A549 (cell line): Measurements from ENCODE around the gene PLEKHA6. TPM values are rescaled to one million over a fixed set of nuclear protein-coding genes. Genes with fewer than 3 reads are reported as not detected.

Source experiments
- ATAC-seq, 2 experiments: fragments of 200-7000 bp in 1 of 2; fragments of >200 bp in 1 of 2; cut with Nextera tagmentation in 1 of 2; cut with Tn5 transposase in 1 of 2; 3 replicates each; pipeline versions ENCODE4 v1.8.0 to v1.9.1; 2018 to 2020; ENCODE audit warnings: mild to moderate bottlenecking in 1 of 2, moderate library complexity in 1 of 2
- CTCF ChIA-PET: fragments of 300-600 bp; sonication (Branson Sonifier 250); formaldehyde crosslinking; extraction: SDS; loops from one replicate; lab custom pipeline; 2021; ENCODE audit warnings: antibody characterized with exemption, inconsistent platforms; lab: Yijun Ruan, JAX
- POLR2A ChIA-PET: fragments of 350-600 bp; formaldehyde crosslinking; extraction: SDS; loops from one replicate; lab custom pipeline; 2021; ENCODE audit warnings: antibody characterized with exemption, inconsistent platforms; lab: Yijun Ruan, JAX
- DNase-seq, 2 experiments: peaks; one replicate each; pipeline versions ENCODE4 v3.0.0 to v3.0.0-alpha.2; 2011 to 2016; ENCODE audit warnings: low read depth in 1 of 2, low spot score in 1 of 2
- FAIRE-seq: peaks from 2 replicates; lab custom pipeline; 2011; peaks lifted over from hg19 to GRCh38; lab: Jason Lieb, UNC
- H3K27ac ChIP-seq, 2 experiments: fragments of >200 bp; sonication (Bioruptor Twin); formaldehyde crosslinking; 3 replicates each; pipeline ENCODE4 v1.5.1; 2016 to 2017
- H3K4me1 ChIP-seq: fragments of >200 bp; sonication (Bioruptor Twin); formaldehyde crosslinking; 3 replicates; pipeline ENCODE4 v1.6.1; 2016
- H3K4me2 ChIP-seq: fragments of >200 bp; sonication (Bioruptor Twin); formaldehyde crosslinking; 3 replicates; pipeline ENCODE4 v1.6.1; 2016
- H3K4me3 ChIP-seq: fragments of >200 bp; sonication (Bioruptor Twin); formaldehyde crosslinking; 3 replicates; pipeline ENCODE4 v1.5.1; 2016
- H3K9me3 ChIP-seq: fragments of >200 bp; sonication (Bioruptor Twin); formaldehyde crosslinking; 3 replicates; pipeline ENCODE4 v1.6.1; 2016
- CHD2 ChIP-seq: fragments of 150-350 bp; IDR thresholded peaks from 2 replicates; pipeline ENCODE4 v1.6.1; 2014; ENCODE audit warnings: low read length; ENCODE audit not compliant: partially characterized antibody
- CHD4 ChIP-seq: fragments of 200-600 bp; sonication (generic); IDR thresholded peaks from 2 replicates; pipeline ENCODE4 v1.6.1; 2016; ENCODE audit warnings: antibody characterized with exemption, mild to moderate bottlenecking, borderline replicate concordance
- EHMT2 ChIP-seq: fragments of 200-600 bp; sonication (generic); IDR thresholded peaks from 2 replicates; pipeline ENCODE4 v1.6.1; 2016; ENCODE audit warnings: antibody characterized with exemption, low read depth, mild to moderate bottlenecking, moderate library complexity
- HOXB13 ChIP-seq: fragments of 250-450 bp; sonication (Bioruptor Pico); IDR thresholded peaks from 2 replicates; pipeline ENCODE4 v1.5.0; 2020; ENCODE audit warnings: low read depth, mild to moderate bottlenecking, moderate library complexity
- JUNB ChIP-seq: fragments of >200 bp; sonication (Bioruptor Twin); formaldehyde crosslinking; IDR thresholded peaks from 2 replicates; pipeline ENCODE4 v1.6.1; 2016
- KDM1A ChIP-seq: fragments of 200-600 bp; sonication (generic); IDR thresholded peaks from 2 replicates; pipeline ENCODE4 v1.6.1; 2016; ENCODE audit warnings: low read depth, mild to moderate bottlenecking
- MYC ChIP-seq: IDR thresholded peaks from 2 replicates; pipeline ENCODE4 v1.6.1; 2012; ENCODE audit warnings: mild to moderate bottlenecking, inconsistent platforms, low read length, improper control_type of control experiment, borderline replicate concordance
- NFE2L2 ChIP-seq: fragments of 150-350 bp; conservative IDR thresholded peaks from 2 replicates; pipeline ENCODE4 v1.6.1; 2014; ENCODE audit warnings: low read length
- NPAS2 ChIP-seq: fragments of 250-450 bp; sonication (Bioruptor Pico); IDR thresholded peaks from 2 replicates; pipeline ENCODE4 v1.8.0; 2022; ENCODE audit warnings: mild to moderate bottlenecking, moderate library complexity, borderline replicate concordance
- POLR2A ChIP-seq: IDR thresholded peaks from 2 replicates; pipeline ENCODE4 v1.6.1; 2012; ENCODE audit warnings: mild to moderate bottlenecking, low read length
- POLR2AphosphoS2 ChIP-seq: conservative IDR thresholded peaks from 2 replicates; pipeline ENCODE4 v1.6.1; 2012; ENCODE audit warnings: low read length, improper control_type of control experiment, inconsistent platforms
- RAD21 ChIP-seq, 2 experiments: fragments of >200 bp in 1 of 2; sonication (Bioruptor Twin) in 1 of 2; formaldehyde crosslinking in 1 of 2; IDR thresholded peaks in 1 of 2; conservative IDR thresholded peaks in 1 of 2; 2 replicates in 1 of 2; 3 replicates in 1 of 2; pipeline ENCODE4 v1.6.1; 2012 to 2018; ENCODE audit warnings: inconsistent platforms in 1 of 2
- RFX5 ChIP-seq: fragments of 450-650 bp; IDR thresholded peaks from 2 replicates; pipeline ENCODE4 v1.7.1; 2014; ENCODE audit warnings: antibody characterized with exemption, mild to moderate bottlenecking, moderate library complexity
- SREBF2 ChIP-seq: fragments of 450-650 bp; IDR thresholded peaks from 2 replicates; pipeline ENCODE4 v1.6.1; 2014; ENCODE audit warnings: mild to moderate bottlenecking, moderate library complexity
- TFCP2L1 ChIP-seq: fragments of 250-450 bp; sonication (Bioruptor Pico); IDR thresholded peaks from 2 replicates; pipeline ENCODE4 v1.5.0; 2021; ENCODE audit warnings: mild to moderate bottlenecking
- TP53 ChIP-seq: fragments of 250-450 bp; sonication (Bioruptor Pico); IDR thresholded peaks from 2 replicates; pipeline ENCODE4 v1.5.0; 2021; ENCODE audit warnings: mild to moderate bottlenecking, moderate library complexity
- ZFP36 ChIP-seq: fragments of 450-650 bp; IDR thresholded peaks from 2 replicates; pipeline ENCODE4 v1.6.1; 2014; ENCODE audit warnings: borderline replicate concordance; ENCODE audit not compliant: partially characterized antibody
- ZNF302 ChIP-seq: fragments of 250-450 bp; sonication (Bioruptor Pico); IDR thresholded peaks from 2 replicates; pipeline ENCODE4 v1.9.0; 2021; ENCODE audit warnings: inconsistent platforms, mild to moderate bottlenecking, moderate library complexity
- WGBS: methylation state at CpG from one replicate; pipeline ENCODE4 v1.1.6; 2017; ENCODE audit errors: missing lambda C conversion rate; 5-methylcytosine and 5-hydroxymethylcytosine counted together
- polyA plus RNA-seq, 4 experiments: library from polyadenylated mRNA; depleted of rRNA in 3 of 4; stranded (reverse); fragments of >200 nt; fragmentation: RNase III in 1 of 4; extraction: RNeasy Plus Mini Kit Qiagen cat#74134 plus additional on column Dnase treatment in 1 of 4; gene quantifications; 2 replicates in 3 of 4; 3 replicates in 1 of 4; pipeline ENCODE4 v1.2.3, GENCODE V29; 2011 to 2017
- TF ChIP-seq, protein P1 (sequence below): fragments of >200 bp; sonication (Bioruptor Twin); formaldehyde crosslinking; IDR thresholded peaks from 2 replicates; pipeline ENCODE4 v1.6.1; 2016
- TF ChIP-seq, protein P2 (sequence below): IDR thresholded peaks from 2 replicates; pipeline ENCODE4 v1.6.1; 2012
- TF ChIP-seq, protein P3 (sequence below): fragments of 200-600 bp; sonication (generic); IDR thresholded peaks from 2 replicates; pipeline ENCODE4 v1.6.1; 2016; ENCODE audit warnings: antibody characterized with exemption, mild to moderate bottlenecking, moderate library complexity
- TF ChIP-seq, protein P4 (sequence below): fragments of 150-350 bp; IDR thresholded peaks from 2 replicates; pipeline ENCODE4 v1.6.1; 2014; ENCODE audit warnings: low read depth, mild to moderate bottlenecking, low read length

Gene PLEKHA6
- polyA plus RNA-seq, 2 of the 4 experiments (the other 2 are of a cell fraction), result 13.0 to 26.2 TPM

DNA sequence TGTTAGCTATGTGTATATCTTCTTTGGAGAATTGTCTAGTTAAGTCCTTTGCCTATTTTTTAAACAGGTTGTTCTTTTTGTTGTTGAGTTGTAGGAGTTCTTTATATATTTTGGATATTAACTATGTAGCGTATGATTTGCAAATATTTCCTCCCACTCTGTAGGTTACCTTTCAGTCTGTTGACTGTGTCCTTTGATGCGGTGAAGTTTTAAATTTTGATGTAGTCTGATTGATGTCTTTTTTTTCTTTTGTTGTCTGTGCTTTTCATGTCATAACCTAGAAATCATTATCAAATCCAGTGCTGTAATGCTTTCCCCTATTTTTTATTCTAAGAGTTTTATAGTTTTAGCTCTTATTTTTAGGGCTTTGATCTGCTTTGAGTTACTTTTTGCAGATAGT lies 154.8 kb downstream of the PLEKHA6 start:
- CTCF ChIA-PET, result interaction anchor here (1.0 to 7.4 kb wide), 6 partner anchors 11 to 163 kb away, joined by 3 to 314 read pairs (median 44); partner anchors contain the start of genes GOLT1A, PLEKHA6 and REN
- TF ChIP-seq CHD4 (no peak), POLR2A (no peak), KDM1A (no peak), RFX5 (no peak), ZFP36 (no peak), EHMT2 (no peak), NFE2L2 (no peak), TP53 (CRISPR knock-in tag) (no peak), JUNB (no peak), NPAS2 (no peak), TFCP2L1 (no peak), SREBF2 (no peak), MYC (no peak), RAD21 (conservative IDR thresholded peaks at IDR 0.05 in 1 of 2, IDR thresholded peaks at IDR 0.05 in 1 of 2) (no peak), ZNF302 (CRISPR knock-in tag) (no peak), HOXB13 (no peak)
- TF ChIP-seq, protein P1, sequence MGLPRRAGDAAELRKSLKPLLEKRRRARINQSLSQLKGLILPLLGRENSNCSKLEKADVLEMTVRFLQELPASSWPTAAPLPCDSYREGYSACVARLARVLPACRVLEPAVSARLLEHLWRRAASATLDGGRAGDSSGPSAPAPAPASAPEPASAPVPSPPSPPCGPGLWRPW, result no peak
- TF ChIP-seq, protein P2, sequence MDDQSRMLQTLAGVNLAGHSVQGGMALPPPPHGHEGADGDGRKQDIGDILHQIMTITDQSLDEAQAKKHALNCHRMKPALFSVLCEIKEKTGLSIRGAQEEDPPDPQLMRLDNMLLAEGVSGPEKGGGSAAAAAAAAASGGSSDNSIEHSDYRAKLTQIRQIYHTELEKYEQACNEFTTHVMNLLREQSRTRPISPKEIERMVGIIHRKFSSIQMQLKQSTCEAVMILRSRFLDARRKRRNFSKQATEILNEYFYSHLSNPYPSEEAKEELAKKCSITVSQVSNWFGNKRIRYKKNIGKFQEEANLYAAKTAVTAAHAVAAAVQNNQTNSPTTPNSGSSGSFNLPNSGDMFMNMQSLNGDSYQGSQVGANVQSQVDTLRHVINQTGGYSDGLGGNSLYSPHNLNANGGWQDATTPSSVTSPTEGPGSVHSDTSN, result no peak
- TF ChIP-seq, protein P3, sequence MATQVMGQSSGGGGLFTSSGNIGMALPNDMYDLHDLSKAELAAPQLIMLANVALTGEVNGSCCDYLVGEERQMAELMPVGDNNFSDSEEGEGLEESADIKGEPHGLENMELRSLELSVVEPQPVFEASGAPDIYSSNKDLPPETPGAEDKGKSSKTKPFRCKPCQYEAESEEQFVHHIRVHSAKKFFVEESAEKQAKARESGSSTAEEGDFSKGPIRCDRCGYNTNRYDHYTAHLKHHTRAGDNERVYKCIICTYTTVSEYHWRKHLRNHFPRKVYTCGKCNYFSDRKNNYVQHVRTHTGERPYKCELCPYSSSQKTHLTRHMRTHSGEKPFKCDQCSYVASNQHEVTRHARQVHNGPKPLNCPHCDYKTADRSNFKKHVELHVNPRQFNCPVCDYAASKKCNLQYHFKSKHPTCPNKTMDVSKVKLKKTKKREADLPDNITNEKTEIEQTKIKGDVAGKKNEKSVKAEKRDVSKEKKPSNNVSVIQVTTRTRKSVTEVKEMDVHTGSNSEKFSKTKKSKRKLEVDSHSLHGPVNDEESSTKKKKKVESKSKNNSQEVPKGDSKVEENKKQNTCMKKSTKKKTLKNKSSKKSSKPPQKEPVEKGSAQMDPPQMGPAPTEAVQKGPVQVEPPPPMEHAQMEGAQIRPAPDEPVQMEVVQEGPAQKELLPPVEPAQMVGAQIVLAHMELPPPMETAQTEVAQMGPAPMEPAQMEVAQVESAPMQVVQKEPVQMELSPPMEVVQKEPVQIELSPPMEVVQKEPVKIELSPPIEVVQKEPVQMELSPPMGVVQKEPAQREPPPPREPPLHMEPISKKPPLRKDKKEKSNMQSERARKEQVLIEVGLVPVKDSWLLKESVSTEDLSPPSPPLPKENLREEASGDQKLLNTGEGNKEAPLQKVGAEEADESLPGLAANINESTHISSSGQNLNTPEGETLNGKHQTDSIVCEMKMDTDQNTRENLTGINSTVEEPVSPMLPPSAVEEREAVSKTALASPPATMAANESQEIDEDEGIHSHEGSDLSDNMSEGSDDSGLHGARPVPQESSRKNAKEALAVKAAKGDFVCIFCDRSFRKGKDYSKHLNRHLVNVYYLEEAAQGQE, result no peak
- TF ChIP-seq, protein P4, sequence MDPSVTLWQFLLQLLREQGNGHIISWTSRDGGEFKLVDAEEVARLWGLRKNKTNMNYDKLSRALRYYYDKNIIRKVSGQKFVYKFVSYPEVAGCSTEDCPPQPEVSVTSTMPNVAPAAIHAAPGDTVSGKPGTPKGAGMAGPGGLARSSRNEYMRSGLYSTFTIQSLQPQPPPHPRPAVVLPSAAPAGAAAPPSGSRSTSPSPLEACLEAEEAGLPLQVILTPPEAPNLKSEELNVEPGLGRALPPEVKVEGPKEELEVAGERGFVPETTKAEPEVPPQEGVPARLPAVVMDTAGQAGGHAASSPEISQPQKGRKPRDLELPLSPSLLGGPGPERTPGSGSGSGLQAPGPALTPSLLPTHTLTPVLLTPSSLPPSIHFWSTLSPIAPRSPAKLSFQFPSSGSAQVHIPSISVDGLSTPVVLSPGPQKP, result no peak
- TF ChIP-seq, all 56 proteins: peak for 0
- 91% methylated on average over 2 of the region's 2 CpGs for WGBS
- Histone ChIP-seq H3K4me2 (no peak overlapping the region), H3K4me1 (peaks cover 2% of the 10 kb centered on the region; the same call in 1 of the 3 replicates), H3K9me3 (no peaks in the 10 kb centered on the region), H3K27ac (no peak overlapping the region), H3K4me3 (no peak overlapping the region)
- POLR2A ChIA-PET, result no interaction called here
- FAIRE-seq (no peak), DNase-seq (no peak), ATAC-seq (no peak)

DNA sequence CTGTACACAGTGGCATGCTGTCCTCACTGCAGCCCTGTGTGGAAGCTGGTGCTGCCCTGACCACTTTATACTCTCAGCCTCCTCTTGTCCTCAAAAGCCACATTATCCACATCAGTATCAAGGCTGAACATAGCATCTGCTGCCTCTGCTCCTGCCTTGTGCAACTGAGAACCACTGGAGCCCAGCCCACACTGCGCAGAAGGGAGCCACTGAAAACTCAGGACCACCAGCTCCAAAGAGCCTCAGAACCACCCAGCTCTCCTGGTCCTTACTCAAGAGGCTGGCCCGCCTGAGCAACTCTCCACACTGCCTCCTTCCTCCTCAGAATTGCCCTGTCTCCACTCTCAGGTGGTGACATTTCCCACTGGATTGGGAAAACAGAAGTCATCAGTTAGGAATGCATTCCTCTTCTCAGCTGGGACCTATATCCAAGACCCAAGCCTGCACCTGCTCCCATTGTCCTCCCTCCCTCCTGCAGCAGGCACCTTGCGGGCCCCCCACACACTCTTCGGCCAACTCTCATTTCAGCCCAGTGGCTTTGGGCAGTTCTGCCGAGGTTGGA lies 156.4 kb downstream of the PLEKHA6 start:
- ChIA-PET CTCF (interaction anchor here (0.8 to 7.4 kb wide), 5 partner anchors 11 to 55 kb away, joined by 3 to 314 read pairs (median 5); partner anchors contain the start of gene REN), POLR2A (no interaction called here)
- H3K4me3 ChIP-seq, result no peak overlapping the region
- no peak overlapping the region for H3K4me2 ChIP-seq
- WGBS, result 77% methylated on average over 5 of the region's 5 CpGs
- FAIRE-seq (no peak), ATAC-seq (no peak), DNase-seq (no peak)
- no peak for TF ChIP-seq CHD2
- no peak for TF ChIP-seq POLR2AphosphoS2
- H3K4me1 ChIP-seq, result peaks cover 2% of the 10 kb centered on the region; the same call in 1 of the 3 replicates
- H3K27ac ChIP-seq, result no peak overlapping the region
- H3K9me3 ChIP-seq, result no peaks in the 10 kb centered on the region
